COLO829 (cell line): ENCODE measurements around the gene CCDC15.

Experiments used
- DNase-seq: peaks from one replicate; pipeline ENCODE4 v3.0.0; 2012; ENCODE audit warnings: low spot score

Gene CCDC15

GRCh38 chr11:124953753-124954589 lies at the start of gene CCDC15:
TSS of gene CCDC15 (plus strand) at chr11:124954202. CDS start at chr11:124954733, 531 bp downstream.
- peak; percentile 94 for DNase-seq

GRCh38 chr11:124915541-124916369 lies 38.2 kb upstream of the CCDC15 start:
- no peak for DNase-seq

GRCh38 chr11:124916370-124916710 lies 37.7 kb upstream of the CCDC15 start:
- DNase-seq = no peak

- no peak for DNase-seq
Measured at GRCh38 chr11:124917115-124917637, 36.8 kb upstream of the CCDC15 start.

GRCh38 chr11:124918950-124919349 lies 35.1 kb upstream of the CCDC15 start, which contains the start of gene HEPN1:
TSS of gene HEPN1 (plus strand) at chr11:124919250.
- DNase-seq = no peak

- DNase-seq = no peak
Measured at GRCh38 chr11:124919898-124920297, 34.1 kb upstream of the CCDC15 start.

GRCh38 chr11:124920356-124920755 lies 33.6 kb upstream of the CCDC15 start:
- no peak for DNase-seq

GRCh38 chr11:124920870-124921609 lies 33.0 kb upstream of the CCDC15 start:
- no peak for DNase-seq

GRCh38 chr11:124922831-124923230 lies 31.2 kb upstream of the CCDC15 start:
- no peak for DNase-seq

GRCh38 chr11:124923296-124923695 lies 30.7 kb upstream of the CCDC15 start:
- DNase-seq = no peak

GRCh38 chr11:124928942-124929665 lies 24.9 kb upstream of the CCDC15 start:
- no peak for DNase-seq

GRCh38 chr11:124930799-124931198 lies 23.2 kb upstream of the CCDC15 start:
- DNase-seq = no peak

GRCh38 chr11:124934862-124935547 lies 19.0 kb upstream of the CCDC15 start:
- DNase-seq = no peak

GRCh38 chr11:124935548-124936514 lies 18.2 kb upstream of the CCDC15 start, which contains the start of gene HEPACAM:
TSS of gene HEPACAM (minus strand) at chr11:124936047. CDS start at chr11:124936006, 41 bp downstream.
- no peak for DNase-seq

GRCh38 chr11:124937336-124937935 lies 16.6 kb upstream of the CCDC15 start:
- no peak for DNase-seq

- peak; percentile 57 for DNase-seq
Measured at GRCh38 chr11:124938206-124938765, 15.7 kb upstream of the CCDC15 start.

GRCh38 chr11:124938970-124939369 lies 15.0 kb upstream of the CCDC15 start:
- DNase-seq = no peak

- no peak for DNase-seq
Measured at GRCh38 chr11:124941703-124942102, 12.3 kb upstream of the CCDC15 start.
